GM23338 (cell line): Measurements from ENCODE around the gene CBLIF. TPM values are rescaled to one million over a fixed set of nuclear protein-coding genes. Genes with fewer than 3 reads are reported as not detected.

Experiments used
- ATAC-seq: fragments of 200-7000 bp; cut with Tn5 transposase; 3 replicates; pipeline ENCODE4 v1.9.1; 2020
- DNase-seq: peaks from one replicate; pipeline ENCODE4 v3.0.0-alpha.2; 2015; ENCODE audit warnings: low spot score
- H2AFZ ChIP-seq: fragments of 200-600 bp; sonication (generic); 2 replicates; pipeline ENCODE4 v1.8.0; 2016; ENCODE audit warnings: antibody characterized with exemption, mild to moderate bottlenecking, moderate library complexity
- H3F3A ChIP-seq: fragments of 200-600 bp; sonication (generic); replicated peaks from 2 replicates; pipeline ENCODE4 v1.8.0; 2017; ENCODE audit warnings: antibody characterized with exemption, mixed run types, low read depth
- H3K27ac ChIP-seq: fragments of 200-600 bp; sonication (generic); 2 replicates; pipeline ENCODE4 v1.6.1; 2016; ENCODE audit warnings: low read depth
- H3K27me3 ChIP-seq: fragments of 200-600 bp; sonication (generic); 2 replicates; pipeline ENCODE4 v1.8.0; 2016; ENCODE audit warnings: mild to moderate bottlenecking, mixed run types, moderate library complexity; ENCODE audit not compliant: insufficient read depth
- H3K36me3 ChIP-seq: fragments of 200-600 bp; sonication (generic); 2 replicates; pipeline ENCODE4 v1.8.0; 2016; ENCODE audit warnings: mild to moderate bottlenecking; ENCODE audit not compliant: insufficient read depth
- H3K4me1 ChIP-seq: fragments of 200-600 bp; sonication (generic); 2 replicates; pipeline ENCODE4 v1.8.0; 2016; ENCODE audit warnings: mild to moderate bottlenecking, moderate library complexity; ENCODE audit not compliant: insufficient read depth
- H3K4me2 ChIP-seq: fragments of 200-600 bp; sonication (generic); 2 replicates; pipeline ENCODE4 v1.7.1; 2017; ENCODE audit warnings: mixed run types
- H3K4me3 ChIP-seq: fragments of 200-600 bp; sonication (generic); 2 replicates; pipeline ENCODE4 v1.6.1; 2016; ENCODE audit warnings: mixed run types
- H3K79me2 ChIP-seq: fragments of 200-600 bp; sonication (generic); replicated peaks from 2 replicates; pipeline ENCODE4 v1.8.0; 2017; ENCODE audit warnings: mild to moderate bottlenecking; ENCODE audit not compliant: insufficient read depth
- H3K9me2 ChIP-seq: fragments of 200-600 bp; sonication (generic); 2 replicates; pipeline ENCODE4 v1.8.0; 2017; ENCODE audit not compliant: insufficient read depth
- H4K20me1 ChIP-seq: fragments of 200-600 bp; sonication (generic); replicated peaks from 2 replicates; pipeline ENCODE4 v1.8.0; 2017; ENCODE audit warnings: mild to moderate bottlenecking; ENCODE audit not compliant: insufficient read depth
- H3K27ac Mint-ChIP-seq: 2 replicates; pipeline ENCODE4 v1.8.0; 2020; ENCODE audit warnings: inconsistent platforms, mild to moderate bottlenecking, moderate library complexity, mixed read lengths
- H3K27me3 Mint-ChIP-seq: 3 replicates; pipeline ENCODE4 v1.8.0; 2022; ENCODE audit warnings: low read depth, mild to moderate bottlenecking, moderate library complexity, mixed read lengths, inconsistent platforms; ENCODE audit not compliant: insufficient read depth, poor library complexity
- H3K36me3 Mint-ChIP-seq: 3 replicates; pipeline ENCODE4 v1.8.0; 2021; ENCODE audit warnings: low read depth, mild to moderate bottlenecking, inconsistent platforms, moderate library complexity, mixed read lengths
- H3K4me1 Mint-ChIP-seq: 3 replicates; pipeline ENCODE4 v1.8.0; 2020; ENCODE audit warnings: mild to moderate bottlenecking, inconsistent platforms, mixed read lengths
- H3K4me3 Mint-ChIP-seq: 3 replicates; pipeline ENCODE4 v1.8.0; 2021; ENCODE audit warnings: moderate library complexity, mild to moderate bottlenecking, inconsistent platforms, mixed read lengths
- H3K9me3 Mint-ChIP-seq: 3 replicates; pipeline ENCODE4 v1.8.0; 2020; ENCODE audit warnings: moderate library complexity, mild to moderate bottlenecking, inconsistent platforms, mixed read lengths
- CREB1 ChIP-seq: fragments of 250-450 bp; sonication (Bioruptor Pico); IDR thresholded peaks from 2 replicates; pipeline ENCODE4 v1.5.0; 2020; ENCODE audit warnings: low read depth, mild to moderate bottlenecking, moderate library complexity
- EZH2 ChIP-seq: fragments of 200-600 bp; sonication (generic); IDR thresholded peaks from one replicate; pipeline ENCODE4 v1.8.0; 2017; ENCODE audit warnings: antibody characterized with exemption, mild to moderate bottlenecking, low read depth; ENCODE audit not compliant: unreplicated experiment
- EZH2phosphoT487 ChIP-seq: fragments of 200-600 bp; sonication (generic); IDR thresholded peaks from one replicate; pipeline ENCODE4 v1.8.1; 2018; ENCODE audit warnings: antibody characterized with exemption; ENCODE audit not compliant: unreplicated experiment
- JUNB ChIP-seq: IDR thresholded peaks from one replicate; pipeline ENCODE4 v1.6.1; 2016; ENCODE audit warnings: antibody characterized with exemption; ENCODE audit not compliant: unreplicated experiment
- NANOG ChIP-seq: IDR thresholded peaks from 2 replicates; pipeline ENCODE4 v1.6.1; 2016; ENCODE audit warnings: antibody characterized with exemption, borderline replicate concordance
- POLR2AphosphoS5 ChIP-seq: IDR thresholded peaks from 2 replicates; pipeline ENCODE4 v1.6.1; 2016; ENCODE audit warnings: antibody characterized with exemption, low read depth
- STAT1 ChIP-seq: IDR thresholded peaks from one replicate; pipeline ENCODE4 v1.6.1; 2016; ENCODE audit warnings: antibody characterized with exemption; ENCODE audit not compliant: unreplicated experiment
- ZNF114 ChIP-seq: fragments of 250-450 bp; sonication (Bioruptor Pico); IDR thresholded peaks from 2 replicates; pipeline ENCODE4 v1.5.0; 2020; ENCODE audit warnings: mild to moderate bottlenecking, moderate library complexity
- ZNF331 ChIP-seq: fragments of 250-450 bp; sonication (Bioruptor Pico); IDR thresholded peaks from 2 replicates; pipeline ENCODE4 v1.5.0; 2020; ENCODE audit warnings: low read depth, mild to moderate bottlenecking, moderate library complexity
- polyA plus RNA-seq: library from polyadenylated mRNA; unstranded; fragments of >200 nt; fragmentation: Nextera tagmentation; extraction: Ambion mirVana; gene quantifications from 2 replicates; pipeline ENCODE4 v1.2.1, GENCODE V29; 2016
- total RNA-seq: library from RNA; depleted of rRNA; stranded (reverse); fragments of >200 nt; shearing (Covaris generic); gene quantifications from 2 replicates; pipeline ENCODE4 v1.2.3, GENCODE V29; 2014
- TF ChIP-seq, protein P1 (sequence below): IDR thresholded peaks from one replicate; pipeline ENCODE4 v1.6.1; 2018; ENCODE audit warnings: antibody characterized with exemption; ENCODE audit not compliant: unreplicated experiment
- TF ChIP-seq, protein P2 (sequence below): IDR thresholded peaks from 2 replicates; pipeline ENCODE4 v1.6.1; 2016; ENCODE audit warnings: antibody characterized with exemption
- TF ChIP-seq, protein P3 (sequence below), 2 experiments: fragments of 200-600 bp in 1 of 2; sonication (generic) in 1 of 2; conservative IDR thresholded peaks; 2 replicates each; pipeline versions ENCODE4 v1.5.1 to v1.6.1; 2016 to 2017; ENCODE audit warnings: antibody characterized with exemption in 2 of 2, low read depth in 2 of 2, mild to moderate bottlenecking in 2 of 2, moderate library complexity in 1 of 2
- TF ChIP-seq, protein P4 (sequence below): fragments of 250-450 bp; sonication (Bioruptor Pico); IDR thresholded peaks from 2 replicates; pipeline ENCODE4 v1.5.0; 2020; ENCODE audit warnings: mild to moderate bottlenecking, moderate library complexity

CBLIF gene
- total and polyA plus RNA-seq, 2 experiments from 2014 or later, result not detected

DNA sequence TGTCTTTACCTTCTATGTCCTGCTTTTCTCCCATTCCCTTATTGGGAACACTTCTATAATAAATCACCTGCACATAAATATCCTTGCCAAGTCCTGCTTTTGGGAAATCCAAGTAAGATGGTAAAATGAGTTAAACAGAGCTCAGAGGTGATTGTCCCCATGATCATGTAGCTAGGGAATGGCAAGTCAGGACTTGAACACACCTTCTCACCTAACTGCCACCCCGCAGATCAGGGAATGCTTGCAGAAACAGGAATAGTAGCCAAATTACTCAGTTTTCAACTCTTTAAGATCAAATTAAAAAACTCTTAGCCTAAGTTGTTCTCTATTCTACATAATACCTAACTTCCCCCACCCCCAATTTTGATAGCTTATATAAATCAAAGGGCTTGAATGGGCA lies 49.3 kb upstream of the CBLIF start:
- Histone ChIP-seq H3K4me2 (no peak overlapping the region), H3K36me3 (no peaks in the 10 kb centered on the region)

More for the DNA sequence above, 49.3 kb upstream of the CBLIF start:
- Mint-ChIP-seq H3K36me3 (no peaks in the 10 kb centered on the region; the same call in 2 of the 3 replicates), H3K4me3 (no peak overlapping the region), H3K27ac (no peak overlapping the region), H3K4me1 (peaks cover 19% of the 10 kb centered on the region), H3K9me3 (peaks cover 7% of the 10 kb centered on the region; the same call in 2 of the 3 replicates), H3K27me3 (peaks cover 7% of the 10 kb centered on the region)
- no peak overlapping the region for H3K4me3 ChIP-seq
- peaks cover 6% of the 10 kb centered on the region; the same call in 1 of the 2 replicates for H3K9me2 ChIP-seq
- no peaks in the 10 kb centered on the region for H3F3A ChIP-seq
- peaks cover 4% of the 10 kb centered on the region; the same call in 1 of the 2 replicates for H3K4me1 ChIP-seq
- ATAC-seq (no peak), DNase-seq (no peak)
- no peak overlapping the region for H3K27ac ChIP-seq
- TF ChIP-seq EZH2phosphoT487, result no peak
- TF ChIP-seq, protein P1, sequence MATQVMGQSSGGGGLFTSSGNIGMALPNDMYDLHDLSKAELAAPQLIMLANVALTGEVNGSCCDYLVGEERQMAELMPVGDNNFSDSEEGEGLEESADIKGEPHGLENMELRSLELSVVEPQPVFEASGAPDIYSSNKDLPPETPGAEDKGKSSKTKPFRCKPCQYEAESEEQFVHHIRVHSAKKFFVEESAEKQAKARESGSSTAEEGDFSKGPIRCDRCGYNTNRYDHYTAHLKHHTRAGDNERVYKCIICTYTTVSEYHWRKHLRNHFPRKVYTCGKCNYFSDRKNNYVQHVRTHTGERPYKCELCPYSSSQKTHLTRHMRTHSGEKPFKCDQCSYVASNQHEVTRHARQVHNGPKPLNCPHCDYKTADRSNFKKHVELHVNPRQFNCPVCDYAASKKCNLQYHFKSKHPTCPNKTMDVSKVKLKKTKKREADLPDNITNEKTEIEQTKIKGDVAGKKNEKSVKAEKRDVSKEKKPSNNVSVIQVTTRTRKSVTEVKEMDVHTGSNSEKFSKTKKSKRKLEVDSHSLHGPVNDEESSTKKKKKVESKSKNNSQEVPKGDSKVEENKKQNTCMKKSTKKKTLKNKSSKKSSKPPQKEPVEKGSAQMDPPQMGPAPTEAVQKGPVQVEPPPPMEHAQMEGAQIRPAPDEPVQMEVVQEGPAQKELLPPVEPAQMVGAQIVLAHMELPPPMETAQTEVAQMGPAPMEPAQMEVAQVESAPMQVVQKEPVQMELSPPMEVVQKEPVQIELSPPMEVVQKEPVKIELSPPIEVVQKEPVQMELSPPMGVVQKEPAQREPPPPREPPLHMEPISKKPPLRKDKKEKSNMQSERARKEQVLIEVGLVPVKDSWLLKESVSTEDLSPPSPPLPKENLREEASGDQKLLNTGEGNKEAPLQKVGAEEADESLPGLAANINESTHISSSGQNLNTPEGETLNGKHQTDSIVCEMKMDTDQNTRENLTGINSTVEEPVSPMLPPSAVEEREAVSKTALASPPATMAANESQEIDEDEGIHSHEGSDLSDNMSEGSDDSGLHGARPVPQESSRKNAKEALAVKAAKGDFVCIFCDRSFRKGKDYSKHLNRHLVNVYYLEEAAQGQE, result no peak
- no peak for TF ChIP-seq ZNF331
- TF ChIP-seq, protein P2, sequence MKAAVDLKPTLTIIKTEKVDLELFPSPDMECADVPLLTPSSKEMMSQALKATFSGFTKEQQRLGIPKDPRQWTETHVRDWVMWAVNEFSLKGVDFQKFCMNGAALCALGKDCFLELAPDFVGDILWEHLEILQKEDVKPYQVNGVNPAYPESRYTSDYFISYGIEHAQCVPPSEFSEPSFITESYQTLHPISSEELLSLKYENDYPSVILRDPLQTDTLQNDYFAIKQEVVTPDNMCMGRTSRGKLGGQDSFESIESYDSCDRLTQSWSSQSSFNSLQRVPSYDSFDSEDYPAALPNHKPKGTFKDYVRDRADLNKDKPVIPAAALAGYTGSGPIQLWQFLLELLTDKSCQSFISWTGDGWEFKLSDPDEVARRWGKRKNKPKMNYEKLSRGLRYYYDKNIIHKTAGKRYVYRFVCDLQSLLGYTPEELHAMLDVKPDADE, result no peak
- TF ChIP-seq CREB1 (CRISPR knock-in tag), result no peak
- TF ChIP-seq POLR2AphosphoS5, result no peak
- no peak for TF ChIP-seq ZNF114 (CRISPR knock-in tag)
- no peak for TF ChIP-seq NANOG
- no peak for TF ChIP-seq JUNB
- no peak for TF ChIP-seq STAT1
- TF ChIP-seq, protein P3, sequence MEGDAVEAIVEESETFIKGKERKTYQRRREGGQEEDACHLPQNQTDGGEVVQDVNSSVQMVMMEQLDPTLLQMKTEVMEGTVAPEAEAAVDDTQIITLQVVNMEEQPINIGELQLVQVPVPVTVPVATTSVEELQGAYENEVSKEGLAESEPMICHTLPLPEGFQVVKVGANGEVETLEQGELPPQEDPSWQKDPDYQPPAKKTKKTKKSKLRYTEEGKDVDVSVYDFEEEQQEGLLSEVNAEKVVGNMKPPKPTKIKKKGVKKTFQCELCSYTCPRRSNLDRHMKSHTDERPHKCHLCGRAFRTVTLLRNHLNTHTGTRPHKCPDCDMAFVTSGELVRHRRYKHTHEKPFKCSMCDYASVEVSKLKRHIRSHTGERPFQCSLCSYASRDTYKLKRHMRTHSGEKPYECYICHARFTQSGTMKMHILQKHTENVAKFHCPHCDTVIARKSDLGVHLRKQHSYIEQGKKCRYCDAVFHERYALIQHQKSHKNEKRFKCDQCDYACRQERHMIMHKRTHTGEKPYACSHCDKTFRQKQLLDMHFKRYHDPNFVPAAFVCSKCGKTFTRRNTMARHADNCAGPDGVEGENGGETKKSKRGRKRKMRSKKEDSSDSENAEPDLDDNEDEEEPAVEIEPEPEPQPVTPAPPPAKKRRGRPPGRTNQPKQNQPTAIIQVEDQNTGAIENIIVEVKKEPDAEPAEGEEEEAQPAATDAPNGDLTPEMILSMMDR (conservative IDR thresholded peaks at IDR 0.05; ENCODE audit: low read depth in 2 of 2), result no peak
- no peak for TF ChIP-seq EZH2
- TF ChIP-seq, protein P4, sequence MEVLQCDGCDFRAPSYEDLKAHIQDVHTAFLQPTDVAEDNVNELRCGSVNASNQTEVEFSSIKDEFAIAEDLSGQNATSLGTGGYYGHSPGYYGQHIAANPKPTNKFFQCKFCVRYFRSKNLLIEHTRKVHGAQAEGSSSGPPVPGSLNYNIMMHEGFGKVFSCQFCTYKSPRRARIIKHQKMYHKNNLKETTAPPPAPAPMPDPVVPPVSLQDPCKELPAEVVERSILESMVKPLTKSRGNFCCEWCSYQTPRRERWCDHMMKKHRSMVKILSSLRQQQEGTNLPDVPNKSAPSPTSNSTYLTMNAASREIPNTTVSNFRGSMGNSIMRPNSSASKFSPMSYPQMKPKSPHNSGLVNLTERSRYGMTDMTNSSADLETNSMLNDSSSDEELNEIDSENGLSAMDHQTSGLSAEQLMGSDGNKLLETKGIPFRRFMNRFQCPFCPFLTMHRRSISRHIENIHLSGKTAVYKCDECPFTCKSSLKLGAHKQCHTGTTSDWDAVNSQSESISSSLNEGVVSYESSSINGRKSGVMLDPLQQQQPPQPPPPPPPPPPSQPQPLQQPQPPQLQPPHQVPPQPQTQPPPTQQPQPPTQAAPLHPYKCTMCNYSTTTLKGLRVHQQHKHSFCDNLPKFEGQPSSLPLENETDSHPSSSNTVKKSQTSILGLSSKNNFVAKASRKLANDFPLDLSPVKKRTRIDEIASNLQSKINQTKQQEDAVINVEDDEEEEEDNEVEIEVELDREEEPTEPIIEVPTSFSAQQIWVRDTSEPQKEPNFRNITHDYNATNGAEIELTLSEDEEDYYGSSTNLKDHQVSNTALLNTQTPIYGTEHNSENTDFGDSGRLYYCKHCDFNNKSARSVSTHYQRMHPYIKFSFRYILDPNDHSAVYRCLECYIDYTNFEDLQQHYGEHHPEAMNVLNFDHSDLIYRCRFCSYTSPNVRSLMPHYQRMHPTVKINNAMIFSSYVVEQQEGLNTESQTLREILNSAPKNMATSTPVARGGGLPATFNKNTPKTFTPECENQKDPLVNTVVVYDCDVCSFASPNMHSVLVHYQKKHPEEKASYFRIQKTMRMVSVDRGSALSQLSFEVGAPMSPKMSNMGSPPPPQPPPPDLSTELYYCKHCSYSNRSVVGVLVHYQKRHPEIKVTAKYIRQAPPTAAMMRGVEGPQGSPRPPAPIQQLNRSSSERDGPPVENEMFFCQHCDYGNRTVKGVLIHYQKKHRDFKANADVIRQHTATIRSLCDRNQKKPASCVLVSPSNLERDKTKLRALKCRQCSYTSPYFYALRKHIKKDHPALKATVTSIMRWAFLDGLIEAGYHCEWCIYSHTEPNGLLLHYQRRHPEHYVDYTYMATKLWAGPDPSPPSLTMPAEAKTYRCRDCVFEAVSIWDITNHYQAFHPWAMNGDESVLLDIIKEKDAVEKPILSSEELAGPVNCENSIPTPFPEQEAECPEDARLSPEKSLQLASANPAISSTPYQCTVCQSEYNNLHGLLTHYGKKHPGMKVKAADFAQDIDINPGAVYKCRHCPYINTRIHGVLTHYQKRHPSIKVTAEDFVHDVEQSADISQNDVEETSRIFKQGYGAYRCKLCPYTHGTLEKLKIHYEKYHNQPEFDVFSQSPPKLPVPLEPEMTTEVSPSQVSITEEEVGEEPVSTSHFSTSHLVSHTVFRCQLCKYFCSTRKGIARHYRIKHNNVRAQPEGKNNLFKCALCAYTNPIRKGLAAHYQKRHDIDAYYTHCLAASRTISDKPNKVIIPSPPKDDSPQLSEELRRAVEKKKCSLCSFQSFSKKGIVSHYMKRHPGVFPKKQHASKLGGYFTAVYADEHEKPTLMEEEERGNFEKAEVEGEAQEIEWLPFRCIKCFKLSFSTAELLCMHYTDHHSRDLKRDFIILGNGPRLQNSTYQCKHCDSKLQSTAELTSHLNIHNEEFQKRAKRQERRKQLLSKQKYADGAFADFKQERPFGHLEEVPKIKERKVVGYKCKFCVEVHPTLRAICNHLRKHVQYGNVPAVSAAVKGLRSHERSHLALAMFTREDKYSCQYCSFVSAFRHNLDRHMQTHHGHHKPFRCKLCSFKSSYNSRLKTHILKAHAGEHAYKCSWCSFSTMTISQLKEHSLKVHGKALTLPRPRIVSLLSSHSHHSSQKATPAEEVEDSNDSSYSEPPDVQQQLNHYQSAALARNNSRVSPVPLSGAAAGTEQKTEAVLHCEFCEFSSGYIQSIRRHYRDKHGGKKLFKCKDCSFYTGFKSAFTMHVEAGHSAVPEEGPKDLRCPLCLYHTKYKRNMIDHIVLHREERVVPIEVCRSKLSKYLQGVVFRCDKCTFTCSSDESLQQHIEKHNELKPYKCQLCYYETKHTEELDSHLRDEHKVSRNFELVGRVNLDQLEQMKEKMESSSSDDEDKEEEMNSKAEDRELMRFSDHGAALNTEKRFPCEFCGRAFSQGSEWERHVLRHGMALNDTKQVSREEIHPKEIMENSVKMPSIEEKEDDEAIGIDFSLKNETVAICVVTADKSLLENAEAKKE, result no peak
- H4K20me1 ChIP-seq, result no peaks in the 10 kb centered on the region
- no peaks in the 10 kb centered on the region for H3K27me3 ChIP-seq
- no peaks in the 10 kb centered on the region for H3K79me2 ChIP-seq
- no peak overlapping the region for H2AFZ ChIP-seq
